Measurements from ENCODE around the gene RNF157.
"Not testable (repeated sequence)": the region's sequence is repeated elsewhere in the genome, so short reads cannot be mapped to it uniquely, and the experiment has no call there.

Gene RNF157

GRCh38 chr17:76191896-76192295 lies 48.4 kb downstream of the RNF157 start:
- FAIRE-seq, result no peak

GRCh38 chr17:76189741-76190140 lies 50.6 kb downstream of the RNF157 start:
- FAIRE-seq, result no peak

More at GRCh38 chr17:76191896-76192295, 48.4 kb downstream of the RNF157 start:
- DNase-seq (ENCODE audit: low spot score), result no peak

GRCh38 chr17:76189247-76189646 lies 51.0 kb downstream of the RNF157 start:
- DNase-seq (ENCODE audit: low spot score), result no peak
- FAIRE-seq, result no peak

More at GRCh38 chr17:76189741-76190140, 50.6 kb downstream of the RNF157 start:
- DNase-seq (ENCODE audit: low spot score), result no peak

- no peak for FAIRE-seq
- DNase-seq (ENCODE audit: low spot score), result no peak
Measured at GRCh38 chr17:76188213-76189016, 51.9 kb downstream of the RNF157 start.

GRCh38 chr17:76186774-76187173 lies 53.5 kb downstream of the RNF157 start:
- FAIRE-seq, result not testable (repeated sequence)

GRCh38 chr17:76184290-76184689 lies 56.0 kb downstream of the RNF157 start:
- FAIRE-seq (no peak), DNase-seq (ENCODE audit: low spot score) (no peak)

More at GRCh38 chr17:76186774-76187173, 53.5 kb downstream of the RNF157 start:
- not testable (repeated sequence) for DNase-seq (ENCODE audit: low spot score)

GRCh38 chr17:76182016-76182764 lies 58.1 kb downstream of the RNF157 start:
- FAIRE-seq (peak; percentile 97), DNase-seq (ENCODE audit: low spot score) (peak; percentile 94)

GRCh38 chr17:76179496-76180467 lies 60.5 kb downstream of the RNF157 start:
- no peak for DNase-seq (ENCODE audit: low spot score)
- no peak for FAIRE-seq

GRCh38 chr17:76178124-76178523 lies 62.2 kb downstream of the RNF157 start:
- FAIRE-seq (no peak), DNase-seq (ENCODE audit: low spot score) (no peak)

GRCh38 chr17:76176701-76177574 lies 63.4 kb downstream of the RNF157 start:
- FAIRE-seq, result no peak
- DNase-seq (ENCODE audit: low spot score), result no peak

GRCh38 chr17:76174037-76174436 lies 66.3 kb downstream of the RNF157 start:
- no peak for DNase-seq (ENCODE audit: low spot score)
- FAIRE-seq, result no peak

- DNase-seq (ENCODE audit: low spot score) (no peak), FAIRE-seq (no peak)
Measured at GRCh38 chr17:76173474-76173873, 66.8 kb downstream of the RNF157 start.

- FAIRE-seq (peak; percentile 9), DNase-seq (ENCODE audit: low spot score) (no peak)
Measured at GRCh38 chr17:76171706-76172105, 68.6 kb downstream of the RNF157 start.

- DNase-seq (ENCODE audit: low spot score), result no peak
- FAIRE-seq, result no peak
Measured at GRCh38 chr17:76170114-76170513, 70.2 kb downstream of the RNF157 start.

GRCh38 chr17:76166906-76167305 lies 73.4 kb downstream of the RNF157 start:
- FAIRE-seq (no peak), DNase-seq (ENCODE audit: low spot score) (no peak)

GRCh38 chr17:76166168-76166567 lies 74.1 kb downstream of the RNF157 start:
- DNase-seq (ENCODE audit: low spot score) (no peak), FAIRE-seq (no peak)

- DNase-seq (ENCODE audit: low spot score) (no peak), FAIRE-seq (no peak)
Measured at GRCh38 chr17:76164331-76164730, 76.0 kb downstream of the RNF157 start.

- no peak for DNase-seq (ENCODE audit: low spot score)
- FAIRE-seq, result peak; percentile 42
Measured at GRCh38 chr17:76163919-76164318, 76.4 kb downstream of the RNF157 start.

GRCh38 chr17:76161619-76162266 lies 78.5 kb downstream of the RNF157 start:
- DNase-seq (ENCODE audit: low spot score) (no peak), FAIRE-seq (peak; percentile 42)
